HL-60 (cell line): Measurements from ENCODE around the gene PKP4.

ENCODE experiments used
- GABPA ChIP-seq: IDR thresholded peaks from 2 replicates; pipeline ENCODE4 v1.6.1; 2012; ENCODE audit warnings: low read depth
- POLR2AphosphoS5 ChIP-seq: IDR thresholded peaks from 2 replicates; pipeline ENCODE4 v1.6.1; 2012; ENCODE audit warnings: low read depth
- SPI1 ChIP-seq: IDR thresholded peaks from 2 replicates; pipeline ENCODE4 v1.6.1; 2012; ENCODE audit warnings: low read depth, mild to moderate bottlenecking, borderline replicate concordance
- TF ChIP-seq, protein P1 (sequence below): IDR thresholded peaks from 2 replicates; pipeline ENCODE4 v1.6.1; 2012; ENCODE audit warnings: low read depth; ENCODE audit not compliant: insufficient replicate concordance
- TF ChIP-seq, protein P2 (sequence below): IDR thresholded peaks from one replicate; pipeline ENCODE4 v1.5.1; 2011; ENCODE audit warnings: low read length, control low read depth, inconsistent platforms; ENCODE audit not compliant: insufficient read depth

DNA sequence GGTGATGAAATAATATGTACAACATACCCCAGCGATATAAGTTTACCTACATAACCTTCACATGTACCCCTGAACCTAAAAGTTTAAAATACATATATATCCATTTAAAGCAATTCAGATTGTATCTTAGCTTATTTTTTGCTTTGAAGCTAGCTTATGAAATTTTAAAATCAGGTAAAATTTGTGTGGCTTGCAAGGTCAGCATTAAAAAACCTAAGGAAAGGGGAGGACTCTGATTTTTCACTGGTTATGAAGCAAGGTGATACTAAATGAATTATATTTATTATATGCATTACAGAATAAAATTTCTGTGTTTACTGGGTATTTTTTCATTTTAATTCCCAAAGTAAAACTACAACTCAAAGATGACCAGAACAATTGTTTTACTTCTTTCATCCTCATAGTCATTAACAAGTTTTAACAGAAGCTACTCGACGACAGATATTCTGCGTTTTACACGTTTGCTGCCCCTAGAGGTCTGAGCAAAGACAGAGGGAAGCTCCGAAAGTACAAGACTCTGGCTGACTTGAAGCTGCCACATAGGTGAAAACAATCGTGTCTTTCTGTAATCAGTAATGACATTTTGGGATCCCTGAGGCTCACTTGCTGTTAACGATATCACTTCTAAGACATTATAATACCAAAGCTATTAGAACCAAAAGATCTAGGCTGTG is 17.1 kb downstream of the PKP4 start:
- TF ChIP-seq, protein P1, sequence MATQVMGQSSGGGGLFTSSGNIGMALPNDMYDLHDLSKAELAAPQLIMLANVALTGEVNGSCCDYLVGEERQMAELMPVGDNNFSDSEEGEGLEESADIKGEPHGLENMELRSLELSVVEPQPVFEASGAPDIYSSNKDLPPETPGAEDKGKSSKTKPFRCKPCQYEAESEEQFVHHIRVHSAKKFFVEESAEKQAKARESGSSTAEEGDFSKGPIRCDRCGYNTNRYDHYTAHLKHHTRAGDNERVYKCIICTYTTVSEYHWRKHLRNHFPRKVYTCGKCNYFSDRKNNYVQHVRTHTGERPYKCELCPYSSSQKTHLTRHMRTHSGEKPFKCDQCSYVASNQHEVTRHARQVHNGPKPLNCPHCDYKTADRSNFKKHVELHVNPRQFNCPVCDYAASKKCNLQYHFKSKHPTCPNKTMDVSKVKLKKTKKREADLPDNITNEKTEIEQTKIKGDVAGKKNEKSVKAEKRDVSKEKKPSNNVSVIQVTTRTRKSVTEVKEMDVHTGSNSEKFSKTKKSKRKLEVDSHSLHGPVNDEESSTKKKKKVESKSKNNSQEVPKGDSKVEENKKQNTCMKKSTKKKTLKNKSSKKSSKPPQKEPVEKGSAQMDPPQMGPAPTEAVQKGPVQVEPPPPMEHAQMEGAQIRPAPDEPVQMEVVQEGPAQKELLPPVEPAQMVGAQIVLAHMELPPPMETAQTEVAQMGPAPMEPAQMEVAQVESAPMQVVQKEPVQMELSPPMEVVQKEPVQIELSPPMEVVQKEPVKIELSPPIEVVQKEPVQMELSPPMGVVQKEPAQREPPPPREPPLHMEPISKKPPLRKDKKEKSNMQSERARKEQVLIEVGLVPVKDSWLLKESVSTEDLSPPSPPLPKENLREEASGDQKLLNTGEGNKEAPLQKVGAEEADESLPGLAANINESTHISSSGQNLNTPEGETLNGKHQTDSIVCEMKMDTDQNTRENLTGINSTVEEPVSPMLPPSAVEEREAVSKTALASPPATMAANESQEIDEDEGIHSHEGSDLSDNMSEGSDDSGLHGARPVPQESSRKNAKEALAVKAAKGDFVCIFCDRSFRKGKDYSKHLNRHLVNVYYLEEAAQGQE: no peak
- TF ChIP-seq, protein P2, sequence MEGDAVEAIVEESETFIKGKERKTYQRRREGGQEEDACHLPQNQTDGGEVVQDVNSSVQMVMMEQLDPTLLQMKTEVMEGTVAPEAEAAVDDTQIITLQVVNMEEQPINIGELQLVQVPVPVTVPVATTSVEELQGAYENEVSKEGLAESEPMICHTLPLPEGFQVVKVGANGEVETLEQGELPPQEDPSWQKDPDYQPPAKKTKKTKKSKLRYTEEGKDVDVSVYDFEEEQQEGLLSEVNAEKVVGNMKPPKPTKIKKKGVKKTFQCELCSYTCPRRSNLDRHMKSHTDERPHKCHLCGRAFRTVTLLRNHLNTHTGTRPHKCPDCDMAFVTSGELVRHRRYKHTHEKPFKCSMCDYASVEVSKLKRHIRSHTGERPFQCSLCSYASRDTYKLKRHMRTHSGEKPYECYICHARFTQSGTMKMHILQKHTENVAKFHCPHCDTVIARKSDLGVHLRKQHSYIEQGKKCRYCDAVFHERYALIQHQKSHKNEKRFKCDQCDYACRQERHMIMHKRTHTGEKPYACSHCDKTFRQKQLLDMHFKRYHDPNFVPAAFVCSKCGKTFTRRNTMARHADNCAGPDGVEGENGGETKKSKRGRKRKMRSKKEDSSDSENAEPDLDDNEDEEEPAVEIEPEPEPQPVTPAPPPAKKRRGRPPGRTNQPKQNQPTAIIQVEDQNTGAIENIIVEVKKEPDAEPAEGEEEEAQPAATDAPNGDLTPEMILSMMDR: no peak
- no peak for TF ChIP-seq GABPA
- no peak for TF ChIP-seq POLR2AphosphoS5
- TF ChIP-seq SPI1: no peak
